HG03196 (cell line): ENCODE measurements around the gene EPS8L3.
"Not testable (repeated sequence)": the region's sequence is repeated elsewhere in the genome, so short reads cannot be mapped to it uniquely, and the experiment has no call there.

Experiments used
- ATAC-seq: cut with Tn5 transposase; IDR thresholded peaks from one replicate; pipeline ENCODE4 v1.9.1; 2021; ENCODE audit not compliant: unreplicated experiment

EPS8L3 gene

GRCh38 chr1:109765896-109766615 lies 2.3 kb upstream of the EPS8L3 start:
- ATAC-seq, result no peak

- ATAC-seq, result no peak
These were observed 1.7 kb upstream of the EPS8L3 start for GRCh38 chr1:109765483-109765815.

- no peak for ATAC-seq
These were observed 1.1 kb upstream of the EPS8L3 start for GRCh38 chr1:109764561-109765482.

GRCh38 chr1:109762821-109763645 lies 690 bp downstream of the EPS8L3 start:
- ATAC-seq, result no peak

GRCh38 chr1:109762039-109762585 lies 1.6 kb downstream of the EPS8L3 start:
- ATAC-seq, result no peak

- ATAC-seq, result no peak
These were observed 2.3 kb downstream of the EPS8L3 start for GRCh38 chr1:109761227-109762038.

- no peak for ATAC-seq
These were observed 3.0 kb downstream of the EPS8L3 start for GRCh38 chr1:109760581-109761226.

- ATAC-seq, result no peak
These were observed 4.0 kb downstream of the EPS8L3 start for GRCh38 chr1:109759513-109760334.

- no peak for ATAC-seq
These were observed 5.6 kb downstream of the EPS8L3 start for GRCh38 chr1:109757936-109758786.

- ATAC-seq, result no peak
These were observed 6.7 kb downstream of the EPS8L3 start for GRCh38 chr1:109756848-109757521.

GRCh38 chr1:109756325-109756724 lies 7.4 kb downstream of the EPS8L3 start:
- ATAC-seq, result not testable (repeated sequence)

GRCh38 chr1:109754738-109755137 lies 9.0 kb downstream of the EPS8L3 start:
- ATAC-seq, result no peak

- no peak for ATAC-seq
These were observed 12.0 kb downstream of the EPS8L3 start for GRCh38 chr1:109751531-109752260.

- ATAC-seq, result no peak
These were observed 12.8 kb downstream of the EPS8L3 start for GRCh38 chr1:109750920-109751319.

- no peak for ATAC-seq
These were observed 13.4 kb downstream of the EPS8L3 start for GRCh38 chr1:109750241-109750882.

- no peak for ATAC-seq
These were observed 14.5 kb downstream of the EPS8L3 start for GRCh38 chr1:109749221-109749620.
